Large intestine (tissue), 3 donors: ENCODE results near the gene TXLNG. TPM values are rescaled to one million over a fixed set of nuclear protein-coding genes. Genes with fewer than 3 reads are reported as not detected.
"Not testable (repeated sequence)": the region's sequence is repeated elsewhere in the genome, so short reads cannot be mapped to it uniquely, and the experiment has no call there.

Experiments
- DNase-seq, 2 donors: peaks; one replicate each; pipeline versions ENCODE4 v3.0.0 to v3.0.0-alpha.2; 2013
- H3K27ac ChIP-seq: one replicate; pipeline ENCODE4 v1.5.1; 2013; ENCODE audit warnings: low read length
- H3K27me3 ChIP-seq: 2 replicates; pipeline ENCODE4 v1.6.1; 2013; ENCODE audit warnings: low read length; ENCODE audit not compliant: control insufficient read depth, insufficient read depth
- H3K36me3 ChIP-seq: 2 replicates; pipeline ENCODE4 v1.6.1; 2013; ENCODE audit warnings: low read length; ENCODE audit not compliant: control insufficient read depth, insufficient read depth
- H3K4me1 ChIP-seq: one replicate; pipeline ENCODE4 v1.6.1; 2013; ENCODE audit warnings: low read length; ENCODE audit not compliant: control insufficient read depth, insufficient read depth
- H3K4me3 ChIP-seq: one replicate; pipeline ENCODE4 v1.5.1; 2013; ENCODE audit warnings: low read length
- H3K9me3 ChIP-seq: one replicate; pipeline ENCODE4 v1.6.1; 2013; ENCODE audit warnings: mild to moderate bottlenecking, low read depth, low read length, moderate library complexity; ENCODE audit not compliant: control insufficient read depth
- WGBS: methylation state at CpG from one replicate; pipeline ENCODE4 v1.1.5; 2013; ENCODE audit warnings: low lambda C conversion rate; ENCODE audit not compliant: insufficient coverage; 5-methylcytosine and 5-hydroxymethylcytosine counted together
- polyA plus RNA-seq: library from polyadenylated mRNA; unstranded; fragments of 120-200 nt; gene quantifications from one replicate; pipeline ENCODE4 v1.2.1, GENCODE V29; 2013

The TXLNG gene
- polyA plus RNA-seq, 1 donor = 17.0 TPM

DNA sequence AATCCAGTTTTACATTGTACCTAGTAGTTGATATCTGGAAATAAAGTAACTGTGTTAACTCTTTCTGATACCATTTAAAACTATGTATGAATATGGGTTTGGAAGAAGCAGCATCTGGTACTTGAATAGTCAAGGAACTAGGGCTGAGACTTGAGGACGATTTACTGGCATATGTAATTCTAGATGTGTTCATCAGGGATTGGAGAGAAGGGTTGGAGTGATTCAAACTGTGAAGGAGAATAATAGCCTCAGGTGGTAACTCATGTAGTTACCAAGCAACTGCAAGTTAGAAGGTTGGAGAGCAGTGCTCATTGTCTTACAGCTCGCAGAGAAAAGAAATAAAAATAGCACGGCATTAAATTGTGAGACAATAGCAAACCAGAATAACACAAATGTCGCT, 29.5 kb upstream of the TXLNG start:
- Histone ChIP-seq H3K27me3 (no peaks in the 10 kb centered on the region), H3K36me3 (peaks cover 41% of the 10 kb centered on the region), H3K9me3 (no peaks in the 10 kb centered on the region), H3K27ac (no peak overlapping the region), H3K4me1 (no peaks in the 10 kb centered on the region), H3K4me3 (no peak overlapping the region)
- DNase-seq = no peak
- WGBS = no CpG with 5 or more reads among the region's 4 CpGs

DNA sequence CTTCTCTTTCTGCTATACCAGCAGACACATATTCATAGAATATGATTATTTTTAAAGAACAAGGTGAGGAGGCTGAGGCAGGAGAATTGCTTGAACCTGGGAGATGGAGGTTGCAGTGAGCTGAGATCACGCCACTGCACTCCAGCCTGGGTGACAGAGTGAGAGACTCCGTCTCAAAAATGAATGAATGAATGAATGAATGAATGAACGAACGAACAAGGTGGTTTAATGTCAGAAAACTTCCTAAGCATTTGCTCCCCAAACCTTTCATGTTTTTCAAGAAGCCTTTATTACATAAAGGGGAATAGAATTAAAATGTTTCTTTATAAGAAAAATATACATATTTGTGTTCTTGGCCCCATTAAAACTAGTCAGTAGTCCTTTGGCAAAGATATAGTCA, 24.8 kb upstream of the TXLNG start:
- not testable (repeated sequence) for DNase-seq, H3K9me3 ChIP-seq, H3K27ac ChIP-seq, H3K27me3 ChIP-seq, H3K4me1 ChIP-seq, H3K4me3 ChIP-seq
- H3K36me3 ChIP-seq = peaks cover 18% of the 10 kb centered on the region
- WGBS = no CpG with 5 or more reads among the region's 4 CpGs

DNA sequence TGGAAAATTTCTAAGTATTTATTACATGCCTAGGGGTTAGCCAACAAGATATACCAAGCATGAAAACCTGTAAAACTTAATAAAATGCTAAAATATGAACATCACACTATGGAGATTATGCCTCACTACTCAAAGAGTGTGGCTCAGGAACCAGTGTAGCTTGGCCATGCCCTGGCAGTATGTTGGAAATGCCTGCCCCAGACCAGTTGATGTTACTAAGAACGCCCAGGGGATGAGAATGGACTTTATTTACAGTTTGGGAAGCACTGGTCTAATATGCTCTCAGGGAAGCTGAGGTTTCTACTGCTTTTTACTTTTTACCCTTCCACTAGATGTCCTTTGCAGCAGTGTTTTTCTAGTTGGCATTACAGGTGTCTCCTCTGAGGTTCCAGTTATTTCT, 23.7 kb upstream of the TXLNG start:
- Histone ChIP-seq H3K4me3 (no peak overlapping the region), H3K36me3 (peaks cover 12% of the 10 kb centered on the region), H3K27me3 (no peaks in the 10 kb centered on the region), H3K27ac (no peak overlapping the region), H3K9me3 (no peaks in the 10 kb centered on the region), H3K4me1 (no peaks in the 10 kb centered on the region)
- DNase-seq = no peak
- WGBS = no CpG with 5 or more reads among the region's 1 CpG

DNA sequence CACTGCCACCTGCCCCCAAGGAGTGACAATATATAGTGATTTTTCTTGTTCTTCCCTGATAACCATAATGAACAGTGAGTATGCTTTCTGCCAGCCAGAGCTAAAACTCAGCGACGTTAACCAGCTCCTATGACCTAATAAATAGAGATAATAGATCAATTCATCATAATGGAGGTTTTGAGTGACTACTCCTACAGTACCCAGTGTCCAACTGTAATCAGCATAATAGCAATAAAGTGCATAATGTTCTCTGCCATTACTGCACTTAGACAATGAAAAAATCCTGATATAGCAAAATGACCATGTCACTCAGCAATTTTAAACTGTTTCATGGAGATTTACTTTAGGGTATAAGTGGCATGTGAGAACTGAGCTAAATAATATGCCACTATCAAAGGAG, 20.7 kb upstream of the TXLNG start:
- Histone ChIP-seq H3K27ac (no peak overlapping the region), H3K9me3 (no peaks in the 10 kb centered on the region), H3K4me1 (no peaks in the 10 kb centered on the region), H3K4me3 (no peak overlapping the region), H3K36me3 (no peaks in the 10 kb centered on the region), H3K27me3 (no peaks in the 10 kb centered on the region)
- DNase-seq = no peak
- no CpG with 5 or more reads among the region's 2 CpGs for WGBS

- Histone ChIP-seq H3K27me3 (no peaks in the 10 kb centered on the region), H3K4me3 (no peak overlapping the region), H3K9me3 (no peaks in the 10 kb centered on the region), H3K4me1 (peaks cover 2% of the 10 kb centered on the region), H3K27ac (peak overlapping the region; percentile 90), H3K36me3 (no peaks in the 10 kb centered on the region)
- no peak for DNase-seq
- no CpG with 5 or more reads among the region's 2 CpGs for WGBS
Measured at GRCh38 chrX:16770970-16771482, 15.2 kb upstream of the TXLNG start.

GRCh38 chrX:16771483-16772398, 14.5 kb upstream of the TXLNG start:
- H3K27me3 ChIP-seq = no peaks in the 10 kb centered on the region
- no peaks in the 10 kb centered on the region for H3K36me3 ChIP-seq
- H3K27ac ChIP-seq = peak overlapping the region; percentile 90
- peaks cover 2% of the 10 kb centered on the region for H3K4me1 ChIP-seq
- no CpG with 5 or more reads among the region's 16 CpGs for WGBS
- DNase-seq = peak; percentile 65 to 87
- H3K4me3 ChIP-seq = no peak overlapping the region
- H3K9me3 ChIP-seq = no peaks in the 10 kb centered on the region

DNA sequence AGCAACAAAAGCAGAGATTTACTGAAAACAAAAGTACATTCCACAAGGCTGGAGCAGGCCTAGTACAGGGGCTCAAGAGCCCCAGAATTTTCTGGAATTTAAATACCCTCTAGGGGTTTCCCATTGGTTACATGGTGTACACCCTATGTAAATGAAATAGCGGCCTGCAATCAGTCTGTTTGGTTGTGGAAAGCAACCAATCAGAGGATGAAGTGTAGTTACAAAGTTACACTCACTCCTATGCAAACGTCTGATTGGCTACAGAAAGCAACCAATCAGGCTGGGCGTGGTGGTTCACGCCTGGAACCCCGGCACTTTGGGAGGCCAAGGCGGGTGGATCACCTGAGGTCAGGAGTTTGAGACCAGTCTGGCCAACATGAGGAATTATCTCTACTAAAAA, 13.8 kb upstream of the TXLNG start:
- no CpG with 5 or more reads among the region's 6 CpGs for WGBS

DNA sequence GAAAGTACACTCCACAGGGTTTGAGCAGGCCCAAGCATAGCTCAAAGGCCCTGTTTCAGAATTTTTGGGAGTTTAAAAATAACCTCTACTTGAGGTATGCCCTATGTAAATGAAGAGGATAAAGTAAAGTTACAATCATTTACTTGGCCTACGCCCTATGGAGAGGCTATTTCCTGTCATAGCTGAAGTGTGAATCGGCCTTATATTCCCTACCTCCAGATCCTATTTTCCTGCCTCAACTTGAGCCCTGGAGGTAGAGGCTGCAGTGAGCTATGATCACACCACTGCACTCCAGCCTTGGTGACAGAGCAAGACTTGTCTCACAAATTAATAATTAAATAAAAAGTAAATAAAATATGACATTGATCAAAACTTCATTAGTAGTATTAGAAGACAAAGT, 11.5 kb upstream of the TXLNG start:
- Histone ChIP-seq H3K4me3 (no peak overlapping the region), H3K4me1 (peaks cover 2% of the 10 kb centered on the region), H3K36me3 (no peaks in the 10 kb centered on the region), H3K27me3 (no peaks in the 10 kb centered on the region), H3K9me3 (no peaks in the 10 kb centered on the region), H3K27ac (no peak overlapping the region)
- WGBS = no CpG with 5 or more reads among the region's 2 CpGs
- DNase-seq = no peak

More for the DNA sequence above, 13.8 kb upstream of the TXLNG start:
- Histone ChIP-seq H3K4me1 (peaks cover 2% of the 10 kb centered on the region), H3K27ac (peak overlapping the region; percentile 90), H3K27me3 (no peaks in the 10 kb centered on the region), H3K4me3 (no peak overlapping the region), H3K36me3 (no peaks in the 10 kb centered on the region), H3K9me3 (no peaks in the 10 kb centered on the region)
- no peak for DNase-seq

DNA sequence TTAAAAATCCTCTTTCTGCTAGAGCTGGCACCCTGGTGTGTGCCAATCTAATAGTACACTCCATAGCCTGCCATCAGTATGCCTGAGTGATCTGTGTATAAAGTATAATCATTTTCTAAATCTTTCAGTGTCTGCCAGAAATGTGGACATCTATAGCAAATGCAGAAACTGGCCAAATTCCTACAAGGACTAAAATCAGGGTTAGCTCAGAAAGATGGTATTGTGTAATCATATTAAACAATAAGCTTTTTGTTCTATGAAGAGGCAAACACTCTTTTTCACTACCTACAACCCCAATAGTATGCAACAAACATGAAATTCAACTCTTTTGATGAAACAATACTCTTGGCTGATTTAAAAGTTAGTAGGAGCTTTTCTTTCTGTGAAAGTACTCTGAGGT, 7.7 kb upstream of the TXLNG start:
- Histone ChIP-seq H3K27ac (no peak overlapping the region), H3K4me1 (no peaks in the 10 kb centered on the region), H3K9me3 (no peaks in the 10 kb centered on the region), H3K27me3 (no peaks in the 10 kb centered on the region), H3K36me3 (no peaks in the 10 kb centered on the region), H3K4me3 (no peak overlapping the region)
- DNase-seq = no peak

- H3K9me3 ChIP-seq = no peaks in the 10 kb centered on the region
- no peak for DNase-seq
Measured at GRCh38 chrX:16778993-16779392, 7.3 kb upstream of the TXLNG start.

GRCh38 chrX:16779815-16780214, 6.5 kb upstream of the TXLNG start:
- not testable (repeated sequence) for H3K36me3 ChIP-seq, H3K4me3 ChIP-seq, H3K27me3 ChIP-seq, DNase-seq, H3K4me1 ChIP-seq, H3K9me3 ChIP-seq, H3K27ac ChIP-seq
- WGBS = no CpG with 5 or more reads among the region's 2 CpGs

More at GRCh38 chrX:16778993-16779392, 7.3 kb upstream of the TXLNG start:
- no peaks in the 10 kb centered on the region for H3K36me3 ChIP-seq
- no peak overlapping the region for H3K4me3 ChIP-seq
- no peak overlapping the region for H3K27ac ChIP-seq
- H3K27me3 ChIP-seq = no peaks in the 10 kb centered on the region
- H3K4me1 ChIP-seq = no peaks in the 10 kb centered on the region
